K562 (cell line): ENCODE data around the gene INSL3. TPM values are rescaled to one million over a fixed set of nuclear protein-coding genes. Genes with fewer than 3 reads are reported as not detected.

Experiments used
- L3MBTL2 ChIP-seq: fragments of 450-650 bp; IDR thresholded peaks from 2 replicates; pipeline ENCODE4 v1.6.1; 2016; ENCODE audit warnings: mild to moderate bottlenecking, moderate library complexity
- POU5F1 ChIP-seq: fragments of 150-350 bp; IDR thresholded peaks from 2 replicates; pipeline ENCODE4 v1.6.1; 2014; ENCODE audit warnings: borderline replicate concordance, low read length, low read depth, mild to moderate bottlenecking; ENCODE audit not compliant: partially characterized antibody
- RBBP5 ChIP-seq: fragments of 200-600 bp; sonication (generic); IDR thresholded peaks from 2 replicates; pipeline ENCODE4 v1.6.1; 2012; ENCODE audit warnings: borderline replicate concordance, mild to moderate bottlenecking, low read length, control low read depth, inconsistent platforms; ENCODE audit not compliant: insufficient read depth, poor library complexity, severe bottlenecking
- SRF ChIP-seq, 2 experiments: fragments of 250-450, 450-650 bp in 1 of 2; sonication (Bioruptor Pico) in 1 of 2; sonication (generic) in 1 of 2; formaldehyde crosslinking; IDR thresholded peaks; 2 replicates each; pipeline versions ENCODE4 v1.5.0 to v1.5.1; 2020 to 2022; ENCODE audit warnings: mild to moderate bottlenecking in 1 of 2, missing genetic modification reagents in 1 of 2
- ZBTB7A ChIP-seq: IDR thresholded peaks from 2 replicates; pipeline ENCODE4 v1.6.1; 2011; ENCODE audit warnings: low read depth, mild to moderate bottlenecking, low read length, moderate library complexity, borderline replicate concordance; ENCODE audit not compliant: control insufficient read depth
- ZFP36 ChIP-seq: fragments of 150-350 bp; IDR thresholded peaks from 2 replicates; pipeline ENCODE4 v1.6.1; 2018; ENCODE audit warnings: low read length, low read depth; ENCODE audit not compliant: partially characterized antibody
- ZKSCAN3 ChIP-seq: fragments of 250-450 bp; sonication (Bioruptor Pico); IDR thresholded peaks from 2 replicates; pipeline ENCODE4 v1.4.0; 2020
- ZNF263 ChIP-seq: sonication (generic); formaldehyde crosslinking; IDR thresholded peaks from 2 replicates; pipeline ENCODE4 v1.8.0; 2022; ENCODE audit warnings: mild to moderate bottlenecking, missing genetic modification reagents, borderline replicate concordance
- ZNF507 ChIP-seq: conservative IDR thresholded peaks from 2 replicates; pipeline ENCODE4 v1.6.1; 2017; ENCODE audit warnings: missing genetic modification characterization, missing compliant biosample characterization
- ZNF583 ChIP-seq: fragments of 250-450 bp; sonication (Bioruptor Pico); IDR thresholded peaks from 2 replicates; pipeline ENCODE4 v1.4.0; 2020
- polyA plus RNA-seq, 8 experiments: library from polyadenylated mRNA; depleted of rRNA in 4 of 8; stranded (reverse) in 5 of 8; unstranded in 3 of 8; fragments of >200 nt; fragmentation: Nextera tagmentation in 2 of 8; fragmentation: Illumina TruSeq in 1 of 8; extraction: Ambion mirVana in 2 of 8; extraction: Trizol in 1 of 8; gene quantifications; 2 replicates each; pipeline versions ENCODE4 v1.2.1 to v1.2.3, GENCODE V29; 2011 to 2014; ENCODE audit warnings: inconsistent platforms in 1 of 8, missing spikeins in 1 of 8
- total RNA-seq, 7 experiments: library from RNA; depleted of rRNA in 6 of 7; stranded (reverse); fragments of >200 nt in 6 of 7; fragmentation: Illumina TruSeq in 2 of 7; extraction: Trizol in 2 of 7; gene quantifications; 2 replicates each; pipeline versions ENCODE4 v1.2.1 to v1.2.3, GENCODE V29; 2011 to 2021; ENCODE audit warnings: low replicate concordance in 1 of 7
- TF ChIP-seq, protein P1 (sequence below): sonication (generic); formaldehyde crosslinking; IDR thresholded peaks from 2 replicates; pipeline ENCODE4 v1.9.0; 2022; ENCODE audit warnings: mild to moderate bottlenecking, missing genetic modification reagents
- TF ChIP-seq, protein P2 (sequence below), 2 experiments: fragments of 450-650 bp in 1 of 2; sonication (generic) in 1 of 2; formaldehyde crosslinking in 1 of 2; IDR thresholded peaks; 2 replicates each; pipeline versions ENCODE4 v1.7.1 to v1.9.0; 2016 to 2022; ENCODE audit warnings: inconsistent platforms in 1 of 2, mild to moderate bottlenecking in 1 of 2, missing genetic modification reagents in 1 of 2
- TF ChIP-seq, protein P3 (sequence below): fragments of 450-650 bp; IDR thresholded peaks from 2 replicates; pipeline ENCODE4 v1.6.1; 2017; ENCODE audit warnings: mild to moderate bottlenecking, moderate library complexity

Gene INSL3
- total and polyA plus RNA-seq, 9 of the 15 experiments (the other 6 are each of a cell fraction or from before 2014, with no cell fraction given), result not detected

DNA sequence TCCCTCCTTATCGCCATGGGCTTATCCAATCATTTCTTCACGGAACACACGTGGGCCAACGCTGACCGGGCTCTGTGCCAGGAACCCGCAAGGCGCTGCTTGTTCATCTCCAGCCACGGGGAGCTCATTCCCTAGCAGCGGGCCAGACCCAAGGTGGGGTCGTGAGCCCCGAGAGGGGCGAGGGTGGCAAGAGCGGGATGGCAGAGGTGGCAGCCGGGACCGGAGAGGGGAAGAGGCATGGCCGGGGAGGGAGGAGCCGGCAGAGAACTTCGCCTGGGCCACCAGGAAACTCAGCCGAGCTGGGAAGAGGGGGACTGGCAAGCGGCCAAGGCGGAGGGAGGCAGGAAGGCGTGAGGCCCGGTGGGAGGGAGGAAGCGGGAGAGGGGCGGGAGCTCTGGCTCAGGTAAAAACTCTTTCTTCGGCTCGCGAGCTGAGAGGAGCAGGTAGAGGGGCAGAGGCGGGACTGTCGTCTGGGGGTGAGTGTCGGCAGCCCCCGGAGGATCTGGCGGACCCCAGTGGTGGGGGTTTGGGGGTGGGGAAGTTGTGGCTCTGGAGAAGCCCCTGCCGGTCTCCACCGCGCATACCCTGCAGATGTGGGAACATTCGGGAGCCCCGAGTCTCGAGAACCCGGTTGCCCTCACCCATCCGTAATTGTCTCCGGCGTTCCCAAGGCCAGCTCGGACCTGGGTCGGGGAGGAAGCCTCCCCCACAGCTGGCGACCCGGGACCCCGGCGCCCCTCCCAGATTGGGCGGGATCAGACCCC lies 26.4 kb downstream of the INSL3 start, which contains the start of gene B3GNT3 (continued):
- TF ChIP-seq ZNF583 (CRISPR knock-in tag) (no peak), L3MBTL2 (peak; percentile 79; the same call in 1 of the 2 replicates), ZNF507 (tag) (no peak), ZBTB7A (peak; percentile 77; the same call in 1 of the 2 replicates), ZKSCAN3 (no peak), SRF (CRISPR knock-in tag; IDR thresholded peaks at IDR 0.05) (no peak), RBBP5 (no peak), ZNF263 (CRISPR knock-in tag) (no peak), POU5F1 (no peak), ZFP36 (peak; percentile 87)
- TF ChIP-seq, protein P1, sequence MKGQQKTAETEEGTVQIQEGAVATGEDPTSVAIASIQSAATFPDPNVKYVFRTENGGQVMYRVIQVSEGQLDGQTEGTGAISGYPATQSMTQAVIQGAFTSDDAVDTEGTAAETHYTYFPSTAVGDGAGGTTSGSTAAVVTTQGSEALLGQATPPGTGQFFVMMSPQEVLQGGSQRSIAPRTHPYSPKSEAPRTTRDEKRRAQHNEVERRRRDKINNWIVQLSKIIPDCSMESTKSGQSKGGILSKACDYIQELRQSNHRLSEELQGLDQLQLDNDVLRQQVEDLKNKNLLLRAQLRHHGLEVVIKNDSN (CRISPR knock-in tag), result peak; percentile 72
- TF ChIP-seq, protein P2, sequence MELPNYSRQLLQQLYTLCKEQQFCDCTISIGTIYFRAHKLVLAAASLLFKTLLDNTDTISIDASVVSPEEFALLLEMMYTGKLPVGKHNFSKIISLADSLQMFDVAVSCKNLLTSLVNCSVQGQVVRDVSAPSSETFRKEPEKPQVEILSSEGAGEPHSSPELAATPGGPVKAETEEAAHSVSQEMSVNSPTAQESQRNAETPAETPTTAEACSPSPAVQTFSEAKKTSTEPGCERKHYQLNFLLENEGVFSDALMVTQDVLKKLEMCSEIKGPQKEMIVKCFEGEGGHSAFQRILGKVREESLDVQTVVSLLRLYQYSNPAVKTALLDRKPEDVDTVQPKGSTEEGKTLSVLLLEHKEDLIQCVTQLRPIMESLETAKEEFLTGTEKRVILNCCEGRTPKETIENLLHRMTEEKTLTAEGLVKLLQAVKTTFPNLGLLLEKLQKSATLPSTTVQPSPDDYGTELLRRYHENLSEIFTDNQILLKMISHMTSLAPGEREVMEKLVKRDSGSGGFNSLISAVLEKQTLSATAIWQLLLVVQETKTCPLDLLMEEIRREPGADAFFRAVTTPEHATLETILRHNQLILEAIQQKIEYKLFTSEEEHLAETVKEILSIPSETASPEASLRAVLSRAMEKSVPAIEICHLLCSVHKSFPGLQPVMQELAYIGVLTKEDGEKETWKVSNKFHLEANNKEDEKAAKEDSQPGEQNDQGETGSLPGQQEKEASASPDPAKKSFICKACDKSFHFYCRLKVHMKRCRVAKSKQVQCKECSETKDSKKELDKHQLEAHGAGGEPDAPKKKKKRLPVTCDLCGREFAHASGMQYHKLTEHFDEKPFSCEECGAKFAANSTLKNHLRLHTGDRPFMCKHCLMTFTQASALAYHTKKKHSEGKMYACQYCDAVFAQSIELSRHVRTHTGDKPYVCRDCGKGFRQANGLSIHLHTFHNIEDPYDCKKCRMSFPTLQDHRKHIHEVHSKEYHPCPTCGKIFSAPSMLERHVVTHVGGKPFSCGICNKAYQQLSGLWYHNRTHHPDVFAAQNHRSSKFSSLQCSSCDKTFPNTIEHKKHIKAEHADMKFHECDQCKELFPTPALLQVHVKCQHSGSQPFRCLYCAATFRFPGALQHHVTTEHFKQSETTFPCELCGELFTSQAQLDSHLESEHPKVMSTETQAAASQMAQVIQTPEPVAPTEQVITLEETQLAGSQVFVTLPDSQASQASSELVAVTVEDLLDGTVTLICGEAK (IDR thresholded peaks at IDR 0.05), result 0 out of 2 replicates have a peak, but pooled peaks have one; percentile 49
- TF ChIP-seq, protein P2 (CRISPR knock-in tag; IDR thresholded peaks at IDR 0.05), result no peak
- TF ChIP-seq, protein P3, sequence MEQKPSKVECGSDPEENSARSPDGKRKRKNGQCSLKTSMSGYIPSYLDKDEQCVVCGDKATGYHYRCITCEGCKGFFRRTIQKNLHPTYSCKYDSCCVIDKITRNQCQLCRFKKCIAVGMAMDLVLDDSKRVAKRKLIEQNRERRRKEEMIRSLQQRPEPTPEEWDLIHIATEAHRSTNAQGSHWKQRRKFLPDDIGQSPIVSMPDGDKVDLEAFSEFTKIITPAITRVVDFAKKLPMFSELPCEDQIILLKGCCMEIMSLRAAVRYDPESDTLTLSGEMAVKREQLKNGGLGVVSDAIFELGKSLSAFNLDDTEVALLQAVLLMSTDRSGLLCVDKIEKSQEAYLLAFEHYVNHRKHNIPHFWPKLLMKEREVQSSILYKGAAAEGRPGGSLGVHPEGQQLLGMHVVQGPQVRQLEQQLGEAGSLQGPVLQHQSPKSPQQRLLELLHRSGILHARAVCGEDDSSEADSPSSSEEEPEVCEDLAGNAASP, result no peak
